Thoracic aorta (tissue), 2 donors: ENCODE measurements around the gene FITM1. TPM values are rescaled to one million over a fixed set of nuclear protein-coding genes. Genes with fewer than 3 reads are reported as not detected.

Experiments
- ATAC-seq: fragments of 150-250 bp; one replicate; pipeline ENCODE4 v1.8.0; 2017; ENCODE audit warnings: low read depth; ENCODE audit not compliant: insufficient number of reproducible peaks, low FRiP score
- DNase-seq: peaks from one replicate; pipeline ENCODE4 v3.0.0-alpha.2; 2020; ENCODE audit warnings: low spot score
- H3K27ac ChIP-seq, 2 donors: fragments of 200-600 bp; sonication (generic); 1 replicate in 1 of 2; 2 replicates in 1 of 2; pipeline ENCODE4 v1.5.1; 2016; ENCODE audit warnings: mild to moderate bottlenecking in 2 of 2, moderate library complexity in 2 of 2
- H3K27me3 ChIP-seq: fragments of 200-600 bp; sonication (generic); replicated peaks from 2 replicates; pipeline ENCODE4 v1.6.0; 2016; ENCODE audit warnings: mild to moderate bottlenecking; ENCODE audit not compliant: insufficient read depth
- H3K36me3 ChIP-seq: fragments of 200-600 bp; sonication (generic); one replicate; pipeline ENCODE4 v1.5.1; 2016
- H3K4me1 ChIP-seq, 2 donors: fragments of 200-600 bp; sonication (generic); 1 replicate in 1 of 2; 2 replicates in 1 of 2; pipeline versions ENCODE4 v1.5.1 to v1.6.0; 2016; ENCODE audit warnings: low read depth in 2 of 2, mild to moderate bottlenecking in 1 of 2; ENCODE audit not compliant: control insufficient read depth in 1 of 2
- H3K4me3 ChIP-seq: fragments of 200-600 bp; sonication (generic); 2 replicates; pipeline ENCODE4 v1.5.1; 2016; ENCODE audit warnings: mild to moderate bottlenecking
- H3K9me3 ChIP-seq: fragments of 200-600 bp; sonication (generic); 2 replicates; pipeline ENCODE4 v1.5.1; 2016
- CTCF ChIP-seq: fragments of 200-600 bp; sonication (generic); IDR thresholded peaks from one replicate; pipeline ENCODE4 v1.5.1; 2019; ENCODE audit warnings: antibody characterized with exemption
- total RNA-seq, 2 donors: library from RNA; depleted of rRNA; stranded (reverse); fragments of >200 nt; gene quantifications; one replicate each; pipeline versions ENCODE4 v1.1.0 to v1.2.3, GENCODE V29; 2016

FITM1 gene
- total RNA-seq, 2 donors from 2014 or later: 0.78 TPM; not detected in 1

GRCh38 chr14:24143511-24143910 is 13.1 kb downstream of the FITM1 start:
- no peak overlapping the region for H3K4me3 ChIP-seq
- H3K4me1 ChIP-seq: peaks cover 21 to 38% of the 10 kb centered on the region in 2 donors
- no peaks in the 10 kb centered on the region for H3K27me3 ChIP-seq
- peaks cover 9% of the 10 kb centered on the region for H3K36me3 ChIP-seq
- H3K9me3 ChIP-seq: no peaks in the 10 kb centered on the region
- ATAC-seq: no peak
- H3K27ac ChIP-seq: no peak overlapping the region
- DNase-seq: no peak
- no peak for TF ChIP-seq CTCF

DNA sequence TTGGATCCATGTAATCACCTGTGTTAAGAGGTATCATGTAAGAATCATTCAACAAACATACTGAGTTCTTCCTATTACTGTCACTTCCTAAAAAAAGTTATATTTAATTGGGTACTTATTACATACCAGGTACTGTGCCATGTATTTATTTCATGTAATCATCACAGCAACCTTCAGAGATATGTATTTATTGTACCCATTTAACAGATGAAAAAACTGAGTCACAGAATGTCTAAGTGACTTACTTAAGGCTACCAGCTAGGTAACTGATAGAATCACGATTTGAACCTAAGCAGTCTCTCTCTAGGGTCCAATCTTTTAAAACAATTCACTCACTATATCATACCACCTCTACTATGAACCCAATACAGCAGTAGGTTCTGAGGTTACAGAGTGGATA is 14.0 kb downstream of the FITM1 start:
- Histone ChIP-seq H3K27me3 (no peaks in the 10 kb centered on the region), H3K36me3 (peaks cover 6% of the 10 kb centered on the region), H3K9me3 (no peaks in the 10 kb centered on the region), H3K4me1 (peaks cover 20 to 44% of the 10 kb centered on the region in 2 donors), H3K4me3 (no peak overlapping the region), H3K27ac (no peak overlapping the region)
- DNase-seq (no peak), ATAC-seq (no peak)
- TF ChIP-seq CTCF: no peak

- Histone ChIP-seq H3K27ac (peak overlapping the region; percentile 72 to 87), H3K4me1 (peaks cover 18 to 36% of the 10 kb centered on the region in 2 donors)
- no peak for ATAC-seq
Measured at GRCh38 chr14:24145219-24145618, 14.8 kb downstream of the FITM1 start.

GRCh38 chr14:24145690-24146452 is 15.4 kb downstream of the FITM1 start:
- ATAC-seq: no peak
- H3K4me3 ChIP-seq: peak overlapping the region; percentile 92

More at GRCh38 chr14:24145219-24145618, 14.8 kb downstream of the FITM1 start:
- H3K27me3 ChIP-seq: no peaks in the 10 kb centered on the region
- peak overlapping the region; percentile 92 for H3K4me3 ChIP-seq
- no peak for TF ChIP-seq CTCF
- DNase-seq: no peak
- H3K9me3 ChIP-seq: no peaks in the 10 kb centered on the region
- H3K36me3 ChIP-seq: peaks cover 12% of the 10 kb centered on the region

More at GRCh38 chr14:24145690-24146452, 15.4 kb downstream of the FITM1 start:
- Histone ChIP-seq H3K27ac (peak overlapping the region; percentile 72 to 87), H3K27me3 (no peaks in the 10 kb centered on the region), H3K9me3 (no peaks in the 10 kb centered on the region), H3K36me3 (peaks cover 16% of the 10 kb centered on the region), H3K4me1 (peaks cover 18 to 36% of the 10 kb centered on the region in 2 donors)
- no peak for TF ChIP-seq CTCF
- DNase-seq: no peak
